NB4 (cell line): ENCODE data around the gene JDP2.

Experiments
- POLR2A ChIP-seq: IDR thresholded peaks from 2 replicates; pipeline ENCODE4 v1.6.1; 2011; ENCODE audit warnings: mild to moderate bottlenecking; ENCODE audit not compliant: insufficient read length; ENCODE audit errors: extremely low read depth
- TF ChIP-seq, protein P1 (sequence below): IDR thresholded peaks from one replicate; pipeline ENCODE4 v1.5.1; 2012; ENCODE audit warnings: low read depth, low read length

GRCh38 chr14:75497191-75497590 is 69.4 kb downstream of the JDP2 start:
- no peak for TF ChIP-seq POLR2A
- TF ChIP-seq, protein P1, sequence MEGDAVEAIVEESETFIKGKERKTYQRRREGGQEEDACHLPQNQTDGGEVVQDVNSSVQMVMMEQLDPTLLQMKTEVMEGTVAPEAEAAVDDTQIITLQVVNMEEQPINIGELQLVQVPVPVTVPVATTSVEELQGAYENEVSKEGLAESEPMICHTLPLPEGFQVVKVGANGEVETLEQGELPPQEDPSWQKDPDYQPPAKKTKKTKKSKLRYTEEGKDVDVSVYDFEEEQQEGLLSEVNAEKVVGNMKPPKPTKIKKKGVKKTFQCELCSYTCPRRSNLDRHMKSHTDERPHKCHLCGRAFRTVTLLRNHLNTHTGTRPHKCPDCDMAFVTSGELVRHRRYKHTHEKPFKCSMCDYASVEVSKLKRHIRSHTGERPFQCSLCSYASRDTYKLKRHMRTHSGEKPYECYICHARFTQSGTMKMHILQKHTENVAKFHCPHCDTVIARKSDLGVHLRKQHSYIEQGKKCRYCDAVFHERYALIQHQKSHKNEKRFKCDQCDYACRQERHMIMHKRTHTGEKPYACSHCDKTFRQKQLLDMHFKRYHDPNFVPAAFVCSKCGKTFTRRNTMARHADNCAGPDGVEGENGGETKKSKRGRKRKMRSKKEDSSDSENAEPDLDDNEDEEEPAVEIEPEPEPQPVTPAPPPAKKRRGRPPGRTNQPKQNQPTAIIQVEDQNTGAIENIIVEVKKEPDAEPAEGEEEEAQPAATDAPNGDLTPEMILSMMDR: no peak
